HuH-7 (cell line): Measurements from ENCODE around the gene ACSS1.

Experiments
- DNase-seq: peaks from one replicate; pipeline ENCODE4 v3.0.0; 2011; ENCODE audit warnings: low spot score

Gene ACSS1

DNA sequence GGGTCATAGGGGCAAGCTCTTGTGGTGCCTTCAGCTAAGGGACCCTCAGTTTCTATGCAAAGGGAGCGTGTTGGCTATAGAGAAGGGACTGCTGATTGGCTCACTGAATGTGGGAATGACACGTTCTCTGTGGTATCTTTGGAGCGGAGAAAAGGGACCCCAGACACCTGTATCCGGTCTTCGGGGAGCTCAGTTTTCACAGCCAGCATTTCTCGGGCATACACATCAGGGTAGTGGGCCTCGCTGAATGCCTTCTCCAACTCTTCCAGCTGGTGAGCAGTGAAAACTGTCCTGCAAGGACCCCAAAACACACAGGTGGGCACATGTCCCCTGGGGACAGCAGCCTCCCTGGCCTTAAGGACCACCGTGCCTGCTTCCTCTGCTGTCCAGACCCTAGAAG, 20.7 kb upstream of the ACSS1 start:
- DNase-seq = no peak

DNA sequence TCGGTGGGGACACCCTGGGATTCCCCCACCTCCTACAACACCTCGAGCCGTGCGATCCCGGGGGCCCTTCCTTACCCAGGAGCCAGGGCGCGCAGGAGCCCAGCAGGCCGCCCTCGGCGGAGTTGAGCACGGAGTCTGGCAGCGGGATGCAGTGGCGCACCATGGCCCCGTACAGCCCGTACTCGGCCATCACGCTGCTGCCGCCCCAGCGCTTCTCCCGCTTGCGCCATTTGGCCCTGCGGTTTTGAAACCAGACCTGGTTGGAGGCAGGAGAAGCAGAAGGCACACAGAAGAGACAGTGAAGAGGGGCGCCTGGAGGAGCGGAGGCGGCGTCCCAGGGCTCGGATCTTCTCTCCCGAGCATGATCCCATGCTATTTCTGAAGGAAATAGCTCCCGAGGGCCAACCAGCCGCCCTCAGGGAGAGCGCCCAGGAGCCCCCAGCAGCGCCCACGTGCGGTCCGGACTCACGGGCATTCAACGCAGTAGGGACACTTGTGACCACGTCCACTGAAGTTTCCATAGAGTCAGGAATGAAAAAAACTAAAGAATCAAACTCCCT, 19.8 kb upstream of the ACSS1 start:
- no peak for DNase-seq

DNA sequence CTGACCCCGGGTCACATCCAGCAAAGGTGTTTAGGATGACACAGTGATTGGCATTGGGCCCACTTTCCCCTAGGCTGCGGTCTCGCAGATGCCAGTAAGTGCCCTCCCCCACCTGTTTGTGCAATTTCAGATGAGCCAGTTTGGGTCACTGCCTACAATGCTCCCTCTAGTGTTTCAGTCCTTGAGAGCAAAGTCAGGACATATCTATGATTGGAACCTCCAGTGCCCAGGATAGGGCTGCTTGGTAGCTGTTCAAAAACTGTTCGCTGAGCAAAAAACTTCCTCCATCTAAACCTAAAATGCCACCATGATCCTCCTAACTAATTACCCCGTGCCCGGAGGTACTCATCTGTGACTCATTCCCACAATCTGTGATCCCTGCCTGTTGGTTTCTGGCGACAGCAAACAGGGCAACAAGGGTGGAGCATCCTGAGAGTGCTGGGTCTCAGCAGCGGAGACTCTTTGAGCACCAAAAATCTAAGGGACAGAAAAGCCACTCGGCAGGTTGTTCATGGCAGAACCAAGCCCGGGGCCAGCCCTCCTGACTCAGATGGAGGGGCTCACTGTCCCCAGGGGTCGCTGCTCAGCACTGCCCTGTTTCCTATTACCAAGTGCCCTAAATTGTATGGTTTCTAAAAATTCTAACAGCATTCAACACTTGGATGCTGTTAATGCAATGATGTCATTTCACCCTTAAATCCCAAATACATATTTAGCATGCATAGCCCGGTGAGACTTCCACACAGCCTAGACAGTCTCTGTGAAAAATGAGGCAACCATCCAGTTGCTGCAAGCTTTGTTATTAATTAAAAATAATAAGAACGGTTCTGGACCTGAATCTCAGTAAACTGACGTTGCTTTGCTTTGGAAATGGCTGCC, 19.0 kb upstream of the ACSS1 start:
- DNase-seq = peak; percentile 82

GRCh38 chr20:25076201-25076600, 18.3 kb upstream of the ACSS1 start:
- no peak for DNase-seq

- no peak for DNase-seq
These were observed 15.6 kb upstream of the ACSS1 start for GRCh38 chr20:25073544-25073943.

GRCh38 chr20:25072226-25072811, 14.4 kb upstream of the ACSS1 start:
- DNase-seq = no peak

DNA sequence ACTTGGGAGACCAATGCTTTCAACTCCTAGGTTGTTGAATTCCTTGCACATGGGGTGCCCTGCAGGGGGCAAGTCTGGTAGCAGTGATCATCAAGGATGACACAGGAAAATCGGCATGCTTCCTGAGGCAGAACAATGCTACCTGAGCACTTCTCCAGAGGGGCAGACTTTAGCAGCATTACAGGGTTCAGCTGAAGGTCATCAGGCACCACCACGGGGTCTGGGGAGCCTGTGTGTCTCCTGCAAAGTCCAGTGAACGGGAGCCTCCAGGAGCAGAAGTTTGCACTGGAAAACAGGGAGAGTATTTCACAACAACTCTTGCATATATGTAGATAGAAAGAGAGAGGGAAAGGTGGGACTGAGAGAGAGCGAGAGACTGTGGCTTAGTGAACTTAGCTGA, 13.8 kb upstream of the ACSS1 start:
- DNase-seq = no peak

DNA sequence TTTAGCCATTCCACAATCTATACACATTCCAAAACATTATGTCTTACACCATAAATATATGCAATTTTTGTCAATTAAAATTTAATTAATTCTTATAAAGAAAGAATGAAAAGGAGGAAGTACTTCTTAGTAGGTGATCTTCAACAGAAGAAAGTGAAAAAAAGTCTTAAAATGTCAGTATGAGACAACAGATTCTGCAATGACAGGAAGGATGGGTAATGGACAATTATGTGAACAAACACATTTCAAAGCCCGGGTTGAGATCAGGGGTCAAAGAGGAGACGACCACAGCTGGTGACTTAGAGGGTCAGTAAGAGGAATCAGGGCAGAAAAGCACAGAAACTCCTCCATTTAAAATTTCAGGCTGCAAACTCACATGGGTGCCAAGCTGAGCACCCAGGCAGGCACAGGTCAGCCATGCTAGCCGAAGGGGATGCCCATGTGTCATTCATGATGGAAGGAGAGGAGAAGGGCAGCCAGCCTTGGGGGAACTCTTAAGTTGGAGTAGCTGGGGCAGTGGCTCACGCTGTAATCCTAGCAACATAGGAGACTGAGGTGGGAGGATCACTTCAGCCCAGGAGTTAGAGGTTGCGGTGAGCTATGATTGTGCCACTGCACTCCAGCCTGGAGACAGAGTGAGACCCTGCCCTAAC, 13.0 kb upstream of the ACSS1 start:
- no peak for DNase-seq

DNA sequence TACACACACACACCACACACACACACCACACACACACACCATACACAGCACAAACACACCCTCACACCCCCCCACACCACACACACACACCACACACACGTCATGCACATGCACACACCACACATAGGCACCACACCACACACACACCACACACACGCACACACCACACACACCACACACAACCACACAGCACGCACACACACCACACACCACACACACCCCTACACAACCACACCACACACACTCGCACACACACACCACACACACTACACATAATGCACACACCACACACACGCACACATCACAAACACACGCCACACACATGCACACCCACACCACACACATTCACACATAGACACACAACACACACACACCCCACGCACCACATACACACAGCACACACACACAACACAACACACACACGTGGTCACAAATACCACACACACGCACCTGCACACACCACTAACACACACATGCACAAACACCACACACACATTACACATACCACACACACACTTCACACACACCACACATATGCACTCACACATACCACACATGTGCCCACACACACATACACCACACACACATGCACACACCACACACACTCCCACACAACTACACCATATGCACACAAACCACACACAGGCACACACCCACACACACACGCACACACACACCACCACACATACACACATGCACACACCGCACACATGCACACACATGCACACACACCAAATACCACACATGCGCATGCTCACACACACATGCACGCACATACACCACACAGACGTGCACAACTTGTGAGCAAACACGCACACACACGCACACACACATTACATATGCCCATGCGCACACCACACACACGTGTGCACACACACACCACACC, 9.4 kb upstream of the ACSS1 start:
- DNase-seq = no peak

DNA sequence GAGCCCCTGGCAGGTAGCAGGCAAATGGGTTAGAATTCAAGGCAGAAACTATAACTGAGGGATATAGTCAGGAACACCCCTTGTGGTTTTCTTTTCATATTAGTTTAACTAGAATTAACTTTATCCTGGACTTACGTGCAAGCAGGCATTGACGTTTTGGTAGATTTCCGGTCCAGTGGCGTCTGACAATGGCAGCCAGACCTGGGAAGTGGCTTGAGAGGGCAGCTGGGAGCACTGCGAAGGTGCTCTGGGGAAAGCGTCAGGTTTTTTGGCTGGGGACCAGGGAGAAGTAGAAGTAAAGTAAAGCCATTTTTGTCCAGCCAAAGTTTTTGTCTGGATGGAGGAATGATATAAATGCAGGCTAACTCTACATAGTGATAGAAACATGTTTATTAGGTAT, 8.4 kb upstream of the ACSS1 start:
- no peak for DNase-seq

GRCh38 chr20:25065625-25066338, 7.8 kb upstream of the ACSS1 start:
- peak; percentile 85 for DNase-seq

DNA sequence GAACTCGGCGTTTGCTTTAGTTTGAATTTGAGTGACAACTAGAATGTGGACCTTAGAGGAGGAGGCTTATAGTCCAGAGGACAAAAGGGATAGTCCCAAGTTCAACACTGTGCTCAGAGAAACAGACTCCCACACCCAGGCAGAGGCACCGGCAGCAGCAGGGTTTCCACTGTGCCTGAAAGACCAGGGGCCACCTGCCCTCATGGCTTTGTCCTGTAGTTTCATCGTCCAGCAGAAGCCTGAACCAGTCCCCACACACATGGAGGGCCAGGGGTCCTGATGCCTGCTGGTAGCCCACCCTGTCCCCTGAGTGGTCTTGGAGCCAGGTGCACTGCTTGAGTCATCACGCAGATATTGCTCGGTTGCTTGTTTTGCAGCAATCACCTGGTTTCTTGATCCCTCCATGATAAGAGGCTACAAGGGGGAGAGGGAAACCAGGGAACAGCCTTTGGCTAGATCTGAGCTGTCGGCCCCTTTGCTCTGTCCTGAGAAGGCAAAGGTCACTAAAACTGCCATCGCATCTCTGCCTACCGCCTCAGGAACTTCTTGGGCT, 7.2 kb upstream of the ACSS1 start:
- DNase-seq = no peak

- DNase-seq = no peak
These were observed 6.7 kb upstream of the ACSS1 start for GRCh38 chr20:25064561-25065071.

DNA sequence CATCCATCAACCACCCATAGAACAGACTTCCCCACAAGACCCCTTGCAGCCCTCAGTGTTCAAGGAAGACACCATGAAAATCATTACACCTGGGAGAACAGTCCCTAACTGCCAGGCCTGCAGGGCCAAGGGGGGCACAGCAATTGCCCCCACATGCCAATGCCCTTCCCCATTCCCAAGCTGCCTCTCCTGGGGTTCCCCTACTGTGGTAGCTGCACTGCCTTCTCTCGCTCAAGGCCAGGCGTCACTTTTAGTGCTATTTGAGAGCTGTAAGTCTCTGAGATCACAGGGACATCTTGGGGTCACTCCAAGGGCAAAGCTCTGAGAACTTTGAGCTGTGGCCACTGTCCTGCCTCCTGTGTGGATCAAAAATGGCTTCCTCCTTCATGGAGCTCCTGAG, 6.0 kb upstream of the ACSS1 start:
- DNase-seq = no peak

- DNase-seq = no peak
These were observed 5.6 kb upstream of the ACSS1 start for GRCh38 chr20:25063546-25063945.

- DNase-seq = no peak
These were observed 4.9 kb upstream of the ACSS1 start for GRCh38 chr20:25062841-25063240.

- no peak for DNase-seq
These were observed 4.0 kb upstream of the ACSS1 start for GRCh38 chr20:25061821-25062530.

DNA sequence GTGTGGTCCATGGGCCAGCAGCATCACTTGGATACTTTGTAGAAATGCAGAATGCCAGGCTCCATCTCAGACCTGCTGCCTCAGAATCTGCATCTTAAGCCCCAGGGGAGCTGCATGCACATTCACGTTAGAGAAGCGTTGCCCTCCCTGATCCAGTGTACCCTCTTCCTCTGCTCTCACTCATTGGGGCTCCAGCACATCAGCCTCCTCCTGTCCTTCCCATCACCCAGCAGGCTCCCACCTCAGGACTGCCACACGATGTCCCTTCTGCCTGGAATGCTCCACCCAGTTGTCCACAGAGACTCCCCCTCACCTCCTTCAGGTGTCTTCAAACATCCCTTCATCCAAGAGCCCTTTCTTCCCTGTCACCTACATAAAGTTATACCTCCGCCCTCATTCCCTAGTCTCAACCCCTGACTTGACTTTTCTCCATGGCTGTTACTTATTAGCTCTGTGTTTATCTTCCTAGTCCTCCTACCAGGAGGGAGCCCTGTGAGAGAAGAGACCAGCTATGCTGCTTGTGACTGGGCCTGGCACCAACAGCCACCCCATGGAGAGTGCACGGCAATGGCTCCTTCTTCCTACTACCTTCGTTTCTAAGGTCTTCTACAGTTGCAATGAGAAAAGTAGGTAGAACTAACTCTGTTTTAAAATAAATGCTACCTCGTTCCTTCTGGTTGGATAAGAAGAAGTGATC, 3.3 kb upstream of the ACSS1 start:
- no peak for DNase-seq

DNA sequence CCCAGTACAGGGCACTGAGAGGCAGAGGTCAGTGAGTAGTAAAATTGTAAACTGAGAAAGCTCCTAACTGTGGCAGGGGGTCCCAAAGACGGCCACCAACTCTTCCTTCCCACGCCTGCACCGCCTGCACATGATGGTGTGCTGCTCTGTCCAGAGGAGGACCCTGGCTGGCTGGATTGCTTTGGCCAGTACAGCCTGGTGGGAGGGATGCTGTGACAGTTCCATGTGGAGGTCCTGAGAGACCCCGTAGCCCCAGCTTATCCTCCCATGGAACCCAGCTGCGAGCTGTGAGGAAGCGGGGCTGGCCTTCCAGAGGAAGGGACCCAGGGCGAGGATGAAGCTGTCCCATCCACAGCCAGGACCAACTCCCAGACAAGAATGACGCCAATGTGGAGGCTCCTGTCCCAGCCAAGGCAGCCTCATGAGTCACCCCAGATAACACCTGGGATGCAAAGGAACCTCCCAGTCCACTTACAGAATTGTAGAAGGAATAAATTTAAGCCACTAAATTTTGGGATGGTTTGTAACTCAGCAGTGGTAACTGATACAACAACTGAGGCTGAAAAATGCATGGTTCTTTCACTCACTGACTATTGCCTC, 2.0 kb upstream of the ACSS1 start:
- no peak for DNase-seq
